ENCODE measurements around the gene AGBL2. TPM values are rescaled to one million over a fixed set of nuclear protein-coding genes. Genes with fewer than 3 reads are reported as not detected.
A peak's percentile ranks its signal among the peaks of the same experiment; 100 is the strongest.
"Not testable (repeated sequence)": the region's sequence is repeated elsewhere in the genome, so short reads cannot be mapped to it uniquely, and the experiment has no call there.

Gene AGBL2
- total RNA-seq, 2 donors from 2014 or later: 7.6 to 8.3 TPM

- DNase-seq: no peak
- H3K9me3 Mint-ChIP-seq: no peaks in the 10 kb centered on the region
- no peak for ATAC-seq (replicated peaks in 1 of 2)
- no peak overlapping the region for H3K27ac Mint-ChIP-seq
- H3K4me1 Mint-ChIP-seq (ENCODE audit: low read depth): peaks cover 5% of the 10 kb centered on the region
- H3K4me3 Mint-ChIP-seq: no peak overlapping the region
- H3K27me3 Mint-ChIP-seq (ENCODE audit: low read depth): no peaks in the 10 kb centered on the region
- H3K36me3 Mint-ChIP-seq (ENCODE audit: insufficient read depth in 2 of 2): no peaks in the 10 kb centered on the region
Measured at GRCh38 chr11:47672283-47672730, 42.9 kb downstream of the AGBL2 start.

DNA sequence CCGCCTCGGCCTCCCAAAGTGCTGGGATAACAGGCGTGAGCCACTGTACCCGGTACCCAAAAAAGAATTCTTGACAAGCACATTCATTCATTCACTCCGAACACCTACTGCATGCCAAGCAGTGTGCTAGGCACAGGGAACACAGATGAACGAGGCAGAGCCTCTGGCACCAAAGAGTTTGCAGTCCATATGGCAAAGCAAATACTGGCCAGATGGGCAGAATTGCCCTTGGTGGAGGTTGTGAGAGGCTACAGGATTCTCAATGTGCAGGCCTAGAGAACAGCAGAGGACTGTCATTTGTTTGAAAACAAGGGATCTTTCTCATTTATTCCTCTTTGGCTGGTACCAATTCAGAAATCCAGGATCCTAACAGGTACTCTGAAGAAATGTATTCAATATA is 45.3 kb downstream of the AGBL2 start:
- H3K27ac Mint-ChIP-seq: no peak overlapping the region
- ATAC-seq (replicated peaks in 1 of 2) (no peak), DNase-seq (no peak)
- no peak overlapping the region for H3K4me3 Mint-ChIP-seq
- peaks cover 18% of the 10 kb centered on the region for H3K4me1 Mint-ChIP-seq (ENCODE audit: low read depth)
- no peaks in the 10 kb centered on the region for H3K9me3 Mint-ChIP-seq
- no peaks in the 10 kb centered on the region for H3K36me3 Mint-ChIP-seq (ENCODE audit: insufficient read depth in 2 of 2)
- H3K27me3 Mint-ChIP-seq (ENCODE audit: low read depth): no peaks in the 10 kb centered on the region

- Mint-ChIP-seq H3K27me3 (ENCODE audit: low read depth) (no peaks in the 10 kb centered on the region), H3K4me1 (ENCODE audit: low read depth) (peaks cover 30% of the 10 kb centered on the region), H3K9me3 (no peaks in the 10 kb centered on the region), H3K27ac (no peak overlapping the region), H3K36me3 (ENCODE audit: insufficient read depth in 2 of 2) (no peaks in the 10 kb centered on the region), H3K4me3 (no peak overlapping the region)
- ATAC-seq (replicated peaks in 1 of 2) (no peak), DNase-seq (no peak)
Measured at GRCh38 chr11:47668665-47669064, 46.5 kb downstream of the AGBL2 start.

DNA sequence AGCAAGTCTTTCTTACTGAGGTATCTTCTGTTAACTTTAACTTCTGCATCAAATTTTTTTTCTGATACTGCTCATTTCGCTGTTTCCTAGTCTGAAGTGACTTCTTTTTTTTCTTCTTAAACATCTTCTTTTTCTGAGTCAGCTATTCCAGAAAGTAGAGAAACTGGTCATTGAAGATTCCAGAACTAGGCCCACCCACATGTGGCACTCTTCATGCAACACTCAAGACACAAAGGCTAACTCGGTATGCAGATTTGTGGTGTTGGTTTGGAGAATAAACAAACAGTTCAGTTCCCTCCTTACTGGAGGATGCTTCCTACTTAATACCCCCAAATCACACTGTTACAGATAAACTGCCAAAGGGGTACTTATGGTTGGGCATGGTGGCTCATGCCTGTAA is 47.6 kb downstream of the AGBL2 start:
- Mint-ChIP-seq H3K36me3 (ENCODE audit: insufficient read depth in 2 of 2) (no peaks in the 10 kb centered on the region), H3K27ac (no peak overlapping the region), H3K4me1 (ENCODE audit: low read depth) (peaks cover 40% of the 10 kb centered on the region), H3K27me3 (ENCODE audit: low read depth) (no peaks in the 10 kb centered on the region), H3K9me3 (no peaks in the 10 kb centered on the region), H3K4me3 (peak overlapping the region in 1 of 2 donors; percentile 23)
- ATAC-seq (replicated peaks in 1 of 2) (no peak), DNase-seq (no peak)

GRCh38 chr11:47667135-47667534 is 48.0 kb downstream of the AGBL2 start:
- no peak for ATAC-seq (replicated peaks in 1 of 2)
- peak overlapping the region in 1 of 2 donors; percentile 23 for H3K4me3 Mint-ChIP-seq
- H3K27me3 Mint-ChIP-seq (ENCODE audit: low read depth): no peaks in the 10 kb centered on the region
- H3K27ac Mint-ChIP-seq: no peak overlapping the region
- peaks cover 40% of the 10 kb centered on the region for H3K4me1 Mint-ChIP-seq (ENCODE audit: low read depth)
- H3K36me3 Mint-ChIP-seq (ENCODE audit: insufficient read depth in 2 of 2): no peaks in the 10 kb centered on the region
- DNase-seq: no peak
- no peaks in the 10 kb centered on the region for H3K9me3 Mint-ChIP-seq

DNA sequence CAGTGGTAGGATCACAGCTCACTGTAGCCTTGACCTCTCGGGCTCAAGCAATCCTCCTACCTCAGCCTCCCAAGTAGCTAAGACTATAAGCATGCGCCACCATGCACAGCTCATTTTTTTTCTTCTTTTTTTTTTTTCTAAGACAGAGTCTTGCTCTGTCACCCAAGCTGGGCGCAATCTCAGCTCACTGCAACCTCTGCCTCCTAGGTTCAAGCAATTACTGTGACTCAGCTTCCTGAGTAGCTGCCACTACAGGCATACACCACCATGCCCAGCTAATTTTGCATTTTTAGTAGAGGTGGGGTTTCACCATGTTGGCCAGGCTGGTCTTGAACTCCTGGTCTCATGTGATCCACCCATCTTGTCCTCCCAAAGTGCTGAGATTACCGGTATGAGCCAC is 50.2 kb downstream of the AGBL2 start:
- Mint-ChIP-seq H3K4me3 (peak overlapping the region; percentile 29 to 63), H3K4me1 (ENCODE audit: low read depth) (peaks cover 40% of the 10 kb centered on the region)
- not testable (repeated sequence) for H3K27ac Mint-ChIP-seq; H3K27me3 Mint-ChIP-seq (ENCODE audit: low read depth); H3K36me3 Mint-ChIP-seq (ENCODE audit: insufficient read depth in 2 of 2); H3K9me3 Mint-ChIP-seq
- ATAC-seq (replicated peaks in 1 of 2) (peak; percentile 42 to 48), DNase-seq (peak; percentile 12 to 24)

- Mint-ChIP-seq H3K27ac (no peak overlapping the region), H3K9me3 (no peaks in the 10 kb centered on the region)
Measured at GRCh38 chr11:47661245-47661644, 53.9 kb downstream of the AGBL2 start.

DNA sequence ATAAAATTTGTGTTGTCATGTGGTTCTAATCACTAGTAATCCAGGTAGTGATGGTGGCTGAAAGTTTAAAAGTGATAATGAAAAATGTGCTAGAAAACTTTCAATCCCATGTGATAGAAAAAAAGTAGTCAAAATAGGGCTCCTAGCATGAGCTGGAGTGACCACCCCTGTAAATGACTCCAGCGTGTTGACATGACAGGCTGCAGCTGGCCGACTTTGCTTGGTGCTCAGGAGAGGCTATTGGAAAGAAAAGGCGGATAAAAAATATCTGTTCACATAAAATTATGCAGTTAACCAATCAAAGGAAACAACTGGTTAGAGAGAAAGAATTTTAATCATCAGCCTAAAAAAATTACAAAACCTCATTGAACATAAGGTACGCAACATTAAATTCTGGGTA is 55.9 kb downstream of the AGBL2 start:
- no peaks in the 10 kb centered on the region for H3K9me3 Mint-ChIP-seq
- no peaks in the 10 kb centered on the region for H3K36me3 Mint-ChIP-seq (ENCODE audit: insufficient read depth in 2 of 2)

More at GRCh38 chr11:47661245-47661644, 53.9 kb downstream of the AGBL2 start:
- H3K36me3 Mint-ChIP-seq (ENCODE audit: insufficient read depth in 2 of 2): no peaks in the 10 kb centered on the region
- H3K4me3 Mint-ChIP-seq: no peak overlapping the region
- no peak for DNase-seq
- peaks cover 6% of the 10 kb centered on the region for H3K27me3 Mint-ChIP-seq (ENCODE audit: low read depth)
- no peak for ATAC-seq (replicated peaks in 1 of 2)
- H3K4me1 Mint-ChIP-seq (ENCODE audit: low read depth): peaks cover 28% of the 10 kb centered on the region

DNA sequence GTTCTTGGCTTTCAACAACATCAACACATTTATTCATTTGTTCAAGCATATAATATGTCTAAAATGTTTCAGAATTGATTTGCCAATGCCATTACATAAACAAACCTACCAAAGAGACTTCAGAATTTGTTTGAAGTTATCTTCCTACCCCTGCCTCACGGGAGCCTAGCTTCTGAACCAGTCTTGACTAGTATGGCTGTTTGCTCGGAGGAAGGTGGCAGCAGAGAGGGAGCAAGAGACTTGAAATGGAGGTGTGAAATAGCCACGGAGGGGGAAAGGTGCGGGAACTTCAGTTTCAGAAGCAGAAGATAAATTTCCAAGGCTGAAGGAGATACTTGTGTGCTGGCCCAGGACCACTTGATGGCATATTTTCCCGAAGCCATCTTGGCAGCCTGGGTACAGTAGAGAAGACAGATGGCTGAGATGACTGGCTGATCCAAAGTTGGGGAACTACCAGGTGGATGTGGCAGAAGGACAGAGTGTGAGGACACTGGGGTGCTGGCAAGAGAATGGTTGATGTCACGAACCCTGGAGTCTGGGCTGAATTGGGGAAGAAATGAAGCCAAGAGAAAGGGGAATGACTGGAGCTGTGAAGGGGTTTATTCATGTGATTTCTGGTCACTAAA is 58.8 kb downstream of the AGBL2 start:
- H3K27me3 Mint-ChIP-seq (ENCODE audit: low read depth): peaks cover 7% of the 10 kb centered on the region
- no peak overlapping the region for H3K27ac Mint-ChIP-seq
- no peaks in the 10 kb centered on the region for H3K4me1 Mint-ChIP-seq (ENCODE audit: low read depth)
- DNase-seq (no peak), ATAC-seq (replicated peaks in 1 of 2) (no peak)
- peaks cover 2 to 9% of the 10 kb centered on the region in 2 donors for H3K36me3 Mint-ChIP-seq (ENCODE audit: insufficient read depth in 2 of 2)
- H3K9me3 Mint-ChIP-seq: peaks cover 2 to 11% of the 10 kb centered on the region in 2 donors
- H3K4me3 Mint-ChIP-seq: no peak overlapping the region

More for the DNA sequence above, 55.9 kb downstream of the AGBL2 start:
- ATAC-seq (replicated peaks in 1 of 2): no peak
- H3K27me3 Mint-ChIP-seq (ENCODE audit: low read depth): peaks cover 7% of the 10 kb centered on the region
- no peak overlapping the region for H3K4me3 Mint-ChIP-seq
- peak overlapping the region; percentile 14 for H3K27ac Mint-ChIP-seq
- DNase-seq: no peak
- H3K4me1 Mint-ChIP-seq (ENCODE audit: low read depth): peaks cover 16% of the 10 kb centered on the region

DNA sequence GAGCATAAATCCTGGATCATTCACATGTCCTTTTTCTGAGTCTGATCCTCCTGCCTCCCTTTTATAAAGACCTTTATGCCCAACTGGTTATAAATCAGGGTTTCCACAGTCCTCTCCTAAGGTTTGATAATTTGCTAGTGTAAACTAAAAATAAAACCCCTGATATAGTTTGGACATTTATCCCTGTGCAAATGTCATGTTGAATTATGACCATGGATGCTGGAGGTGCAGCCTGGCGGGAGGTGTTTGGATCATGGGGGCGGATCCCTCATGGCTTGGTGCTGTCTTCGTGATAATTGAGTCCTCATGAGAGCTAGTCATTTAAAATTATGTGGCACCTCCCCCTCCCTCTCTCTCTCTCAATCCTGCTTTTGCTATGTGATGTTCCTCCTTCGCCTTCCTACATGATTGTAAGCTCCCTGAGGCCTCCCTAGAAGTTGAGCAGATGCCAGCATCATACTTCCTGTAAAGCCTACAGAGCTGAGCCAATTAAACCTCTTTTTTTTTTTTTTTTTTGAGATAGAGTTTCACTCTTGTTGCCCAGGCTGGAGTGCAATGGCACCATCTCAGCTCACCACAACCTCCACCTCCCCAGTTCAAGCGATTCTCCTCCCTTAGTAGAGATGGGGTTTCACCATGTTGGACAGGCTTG is 63.2 kb downstream of the AGBL2 start:
- Mint-ChIP-seq H3K9me3 (peaks cover 2 to 11% of the 10 kb centered on the region in 2 donors), H3K4me3 (no peak overlapping the region), H3K27me3 (ENCODE audit: low read depth) (peaks cover 7% of the 10 kb centered on the region), H3K4me1 (ENCODE audit: low read depth) (no peaks in the 10 kb centered on the region), H3K27ac (no peak overlapping the region), H3K36me3 (ENCODE audit: insufficient read depth in 2 of 2) (peaks cover 2 to 9% of the 10 kb centered on the region in 2 donors)
- ATAC-seq (replicated peaks in 1 of 2) (no peak), DNase-seq (no peak)

DNA sequence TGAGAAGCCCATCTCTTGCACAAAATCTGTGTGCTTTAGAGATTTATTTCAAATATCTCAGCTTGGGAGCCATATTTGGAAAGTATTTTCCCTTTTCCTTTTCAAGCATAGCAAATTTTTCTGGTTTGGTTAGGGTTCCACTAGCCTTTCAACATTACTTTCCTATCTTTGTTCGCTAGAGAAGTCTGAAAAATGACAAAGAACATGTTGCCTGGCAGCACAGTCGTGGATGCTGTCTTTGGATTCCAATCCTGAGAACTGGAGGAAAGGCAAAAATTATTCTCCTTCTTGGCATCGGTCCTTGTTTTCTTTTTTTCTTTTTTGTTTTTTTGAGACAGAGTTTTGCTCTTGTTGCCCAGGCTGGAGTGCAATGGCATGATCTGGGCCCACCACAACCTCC is 65.9 kb downstream of the AGBL2 start:
- Mint-ChIP-seq H3K36me3 (ENCODE audit: insufficient read depth in 2 of 2) (peaks cover 2 to 9% of the 10 kb centered on the region in 2 donors), H3K4me3 (no peak overlapping the region), H3K4me1 (ENCODE audit: low read depth) (no peaks in the 10 kb centered on the region), H3K27me3 (ENCODE audit: low read depth) (no peaks in the 10 kb centered on the region), H3K9me3 (peaks cover 2 to 11% of the 10 kb centered on the region in 2 donors), H3K27ac (no peak overlapping the region)
- ATAC-seq (replicated peaks in 1 of 2) (no peak), DNase-seq (no peak)

- Mint-ChIP-seq H3K27ac (no peak overlapping the region), H3K4me1 (ENCODE audit: low read depth) (peaks cover 19% of the 10 kb centered on the region), H3K4me3 (no peak overlapping the region), H3K9me3 (no peaks in the 10 kb centered on the region), H3K36me3 (ENCODE audit: insufficient read depth in 2 of 2) (no peaks in the 10 kb centered on the region), H3K27me3 (ENCODE audit: low read depth) (no peaks in the 10 kb centered on the region)
- ATAC-seq (replicated peaks in 1 of 2): no peak
- no peak for DNase-seq
Measured at GRCh38 chr11:47646019-47646418, 69.2 kb downstream of the AGBL2 start.

GRCh38 chr11:47645500-47645899 is 69.7 kb downstream of the AGBL2 start:
- H3K27ac Mint-ChIP-seq: no peak overlapping the region
- peaks cover 24% of the 10 kb centered on the region for H3K4me1 Mint-ChIP-seq (ENCODE audit: low read depth)
- H3K36me3 Mint-ChIP-seq (ENCODE audit: insufficient read depth in 2 of 2): no peaks in the 10 kb centered on the region
- H3K27me3 Mint-ChIP-seq (ENCODE audit: low read depth): no peaks in the 10 kb centered on the region
- DNase-seq: no peak
- H3K4me3 Mint-ChIP-seq: no peak overlapping the region
- no peaks in the 10 kb centered on the region for H3K9me3 Mint-ChIP-seq
- no peak for ATAC-seq (replicated peaks in 1 of 2)
